GM21447 (cell line): Measurements from ENCODE around the gene STK11.

Experiments
- ATAC-seq: cut with Tn5 transposase; IDR thresholded peaks from one replicate; pipeline ENCODE4 v1.9.1; 2021; ENCODE audit not compliant: unreplicated experiment

STK11 gene

DNA sequence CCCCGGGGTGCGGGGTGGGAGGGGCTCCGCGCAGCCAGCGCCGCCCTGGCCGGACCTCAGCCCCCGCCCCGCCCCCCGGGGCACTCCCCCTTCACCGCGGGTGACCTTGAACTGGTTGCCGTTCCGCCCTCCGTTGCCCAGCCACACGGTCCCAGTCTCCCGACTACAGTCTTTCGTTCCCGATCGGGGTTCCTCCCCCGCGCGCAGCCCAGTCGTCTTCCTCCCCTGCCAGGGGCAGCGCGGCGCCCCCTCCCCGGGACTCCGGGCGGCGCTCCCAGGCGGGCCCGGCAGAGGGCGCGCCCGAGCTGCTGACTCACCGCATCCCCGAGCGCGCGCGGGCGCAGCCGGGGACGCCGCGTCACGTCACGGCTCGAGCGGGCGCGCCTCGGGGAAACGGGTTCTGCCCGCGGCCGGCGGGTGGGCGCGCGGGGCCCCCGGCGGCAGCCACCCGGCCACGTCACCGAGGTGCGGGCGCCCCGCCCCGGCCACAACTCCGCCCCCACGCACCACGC, 43.3 kb downstream of the STK11 start:
- ATAC-seq, result peak; percentile 15

GRCh38 chr19:1249298-1249989, 43.9 kb downstream of the STK11 start:
- ATAC-seq, result peak; percentile 38

DNA sequence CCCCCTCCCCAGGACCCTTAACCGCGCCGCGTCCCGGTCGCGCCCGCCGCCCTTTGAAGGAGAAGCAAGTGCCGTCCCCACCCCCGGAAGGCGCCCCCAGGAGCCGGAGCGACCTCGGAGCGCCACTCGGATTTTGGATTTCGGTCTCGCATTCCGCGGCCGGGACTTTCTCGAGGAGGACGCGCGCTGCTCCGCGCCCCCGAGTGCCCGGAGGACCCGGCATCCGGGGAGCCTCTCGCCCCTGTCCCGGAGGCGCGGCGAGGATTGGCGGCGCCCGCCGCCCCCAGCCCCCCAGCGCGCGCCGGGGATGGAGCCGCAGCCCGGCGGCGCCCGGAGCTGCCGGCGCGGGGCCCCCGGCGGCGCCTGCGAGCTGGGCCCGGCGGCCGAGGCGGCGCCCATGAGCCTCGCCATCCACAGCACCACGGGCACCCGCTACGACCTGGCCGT, 44.4 kb downstream of the STK11 start:
- no peak for ATAC-seq

- no peak for ATAC-seq
Measured at GRCh38 chr19:1250437-1251260, 45.1 kb downstream of the STK11 start.

DNA sequence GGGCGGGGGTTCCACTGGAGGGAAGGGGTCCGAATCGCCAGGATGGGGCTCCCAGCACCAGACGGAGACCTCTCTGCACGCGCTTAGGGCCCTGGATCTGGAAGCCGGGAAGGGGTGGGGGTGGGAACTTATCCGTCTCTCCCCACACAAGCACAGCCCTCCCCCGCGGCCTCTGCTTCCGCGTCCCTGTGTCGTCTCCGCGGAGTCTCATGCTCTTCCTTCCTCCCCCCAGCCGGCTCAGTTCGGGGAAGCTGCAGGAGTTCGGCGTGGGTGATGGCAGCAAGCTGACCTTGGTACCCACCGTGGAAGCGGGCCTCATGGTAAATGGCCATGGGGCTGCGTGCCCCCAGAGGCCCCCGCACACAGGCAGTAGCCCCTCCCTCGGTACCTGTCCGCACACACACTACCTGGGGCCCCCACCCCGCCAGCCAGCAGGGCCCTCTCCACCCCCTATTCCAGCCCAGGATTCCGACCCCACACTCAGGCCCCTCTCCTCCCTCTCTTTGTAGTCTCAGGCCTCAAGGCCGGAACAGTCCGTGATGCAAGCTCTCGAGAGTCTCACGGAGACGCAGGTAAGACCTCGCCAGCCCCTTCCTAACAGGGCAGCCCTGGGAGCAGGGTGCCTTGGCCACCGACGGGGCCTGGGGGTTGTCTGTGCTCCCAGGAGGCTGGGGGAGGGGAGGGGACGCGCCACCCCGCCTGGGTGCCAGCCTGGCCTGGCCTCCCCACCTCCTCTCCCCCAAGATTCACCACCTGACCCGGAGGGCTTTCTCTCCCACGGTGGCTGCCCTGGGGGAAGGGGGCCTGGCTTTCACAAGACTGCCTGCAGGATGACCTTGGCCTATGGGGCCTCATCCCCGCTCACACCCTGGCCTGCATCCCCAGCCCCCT, 46.0 kb downstream of the STK11 start:
- ATAC-seq, result no peak

DNA sequence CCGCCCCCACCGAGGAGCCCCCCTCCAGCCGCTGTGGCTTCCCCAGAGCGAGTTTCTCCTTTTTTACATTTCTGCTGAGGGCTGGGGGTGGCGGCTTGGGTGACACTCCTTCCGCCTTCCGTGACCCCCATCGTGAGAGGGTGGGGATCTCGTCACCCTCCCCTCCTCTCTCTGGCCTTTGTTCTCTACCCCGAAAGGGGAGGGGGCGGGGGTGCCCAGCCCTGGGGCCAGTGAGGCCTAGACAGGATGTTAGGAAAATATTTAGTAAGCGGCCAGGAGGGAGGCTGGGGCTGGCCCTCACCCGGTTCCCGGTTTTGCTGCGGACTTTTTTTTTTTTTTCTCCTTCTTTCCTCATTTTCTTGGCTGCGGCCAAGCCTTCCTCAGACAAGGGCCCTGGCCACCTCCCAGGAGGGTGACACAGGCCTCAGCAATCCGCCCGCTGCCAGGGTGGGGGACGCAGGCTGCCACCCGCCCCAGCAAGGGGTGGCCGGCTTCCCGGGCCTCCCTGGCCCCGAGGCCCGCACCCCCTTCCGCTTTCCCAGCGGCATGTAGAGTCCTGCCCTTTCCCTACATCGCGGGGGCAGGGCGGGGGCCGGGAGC, 46.7 kb downstream of the STK11 start:
- no peak for ATAC-seq

GRCh38 chr19:1252821-1253513, 47.4 kb downstream of the STK11 start:
- no peak for ATAC-seq

- ATAC-seq, result no peak
Measured at GRCh38 chr19:1253514-1254080, 48.0 kb downstream of the STK11 start.

GRCh38 chr19:1254081-1254527, 48.5 kb downstream of the STK11 start:
- no peak for ATAC-seq

DNA sequence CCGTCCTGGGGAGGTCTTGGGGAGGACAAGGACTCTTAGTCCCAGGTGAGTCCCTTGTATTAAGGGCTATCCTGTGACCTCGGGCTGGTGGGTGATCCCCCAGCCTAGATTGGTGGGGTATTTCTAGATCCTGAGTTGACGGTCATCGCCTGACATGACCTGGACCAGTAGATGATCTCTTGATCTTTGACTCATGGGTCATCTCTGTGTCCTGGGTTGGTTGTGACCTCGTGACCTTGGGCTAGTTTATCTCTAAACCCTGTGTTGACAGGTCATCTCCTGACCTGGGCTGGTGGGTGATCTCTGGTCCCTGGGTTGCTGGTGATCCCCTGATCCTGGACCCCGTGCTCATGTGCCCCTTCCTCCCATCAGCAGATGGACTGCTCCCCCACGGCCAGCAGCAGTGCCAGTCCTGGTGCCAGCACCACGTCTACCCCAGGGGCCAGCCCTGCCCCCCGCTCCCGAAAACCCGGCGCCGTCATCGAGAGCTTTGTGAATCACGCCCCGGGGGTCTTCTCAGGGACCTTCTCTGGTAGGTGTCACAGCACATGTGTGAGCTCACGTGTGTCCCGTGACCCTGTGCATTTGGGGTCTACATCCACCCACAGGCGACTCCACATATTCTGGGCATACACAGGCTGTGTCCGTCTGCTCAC, 49.1 kb downstream of the STK11 start:
- ATAC-seq, result no peak

DNA sequence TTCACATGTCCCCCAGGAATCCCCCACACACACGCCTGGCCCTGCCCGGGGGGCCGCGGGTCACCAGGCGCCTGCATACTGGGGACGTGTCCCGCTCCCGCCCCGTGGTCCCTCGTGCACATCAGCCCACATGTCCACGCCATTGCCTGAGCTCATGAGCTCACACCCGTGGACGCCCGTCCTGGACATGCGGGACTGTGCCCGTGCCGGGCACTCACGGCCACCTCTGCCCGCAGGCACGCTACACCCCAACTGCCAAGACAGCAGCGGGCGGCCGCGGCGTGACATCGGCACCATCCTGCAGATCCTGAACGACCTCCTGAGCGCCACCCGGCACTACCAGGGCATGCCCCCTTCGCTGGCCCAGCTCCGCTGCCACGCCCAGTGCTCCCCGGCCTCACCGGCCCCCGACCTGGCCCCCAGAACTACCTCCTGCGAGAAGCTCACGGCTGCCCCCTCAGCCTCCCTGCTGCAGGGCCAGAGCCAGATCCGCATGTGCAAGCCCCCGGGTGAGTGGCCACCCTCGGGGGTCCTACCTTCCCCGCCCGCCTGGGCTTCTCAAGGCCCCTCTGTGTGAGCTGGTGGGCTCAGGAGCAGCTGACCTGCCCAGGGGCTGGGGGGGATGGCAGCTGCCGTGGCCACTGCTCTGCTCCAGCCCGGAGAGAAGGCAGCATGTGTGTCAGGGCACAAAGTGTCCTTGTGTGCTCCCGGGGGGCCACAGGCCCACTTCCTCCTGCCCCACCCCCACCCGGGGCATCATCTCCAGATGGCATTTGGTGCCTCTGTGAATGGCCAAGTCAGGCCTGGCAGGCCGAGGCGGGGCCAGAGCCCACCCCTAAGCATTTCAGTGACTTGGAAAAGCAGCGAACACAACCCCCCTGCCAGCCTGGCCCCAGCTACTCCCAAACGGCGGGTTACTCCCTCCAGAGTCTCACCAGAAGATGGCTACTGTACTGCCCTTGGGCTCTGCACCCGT, 49.9 kb downstream of the STK11 start:
- ATAC-seq, result no peak

DNA sequence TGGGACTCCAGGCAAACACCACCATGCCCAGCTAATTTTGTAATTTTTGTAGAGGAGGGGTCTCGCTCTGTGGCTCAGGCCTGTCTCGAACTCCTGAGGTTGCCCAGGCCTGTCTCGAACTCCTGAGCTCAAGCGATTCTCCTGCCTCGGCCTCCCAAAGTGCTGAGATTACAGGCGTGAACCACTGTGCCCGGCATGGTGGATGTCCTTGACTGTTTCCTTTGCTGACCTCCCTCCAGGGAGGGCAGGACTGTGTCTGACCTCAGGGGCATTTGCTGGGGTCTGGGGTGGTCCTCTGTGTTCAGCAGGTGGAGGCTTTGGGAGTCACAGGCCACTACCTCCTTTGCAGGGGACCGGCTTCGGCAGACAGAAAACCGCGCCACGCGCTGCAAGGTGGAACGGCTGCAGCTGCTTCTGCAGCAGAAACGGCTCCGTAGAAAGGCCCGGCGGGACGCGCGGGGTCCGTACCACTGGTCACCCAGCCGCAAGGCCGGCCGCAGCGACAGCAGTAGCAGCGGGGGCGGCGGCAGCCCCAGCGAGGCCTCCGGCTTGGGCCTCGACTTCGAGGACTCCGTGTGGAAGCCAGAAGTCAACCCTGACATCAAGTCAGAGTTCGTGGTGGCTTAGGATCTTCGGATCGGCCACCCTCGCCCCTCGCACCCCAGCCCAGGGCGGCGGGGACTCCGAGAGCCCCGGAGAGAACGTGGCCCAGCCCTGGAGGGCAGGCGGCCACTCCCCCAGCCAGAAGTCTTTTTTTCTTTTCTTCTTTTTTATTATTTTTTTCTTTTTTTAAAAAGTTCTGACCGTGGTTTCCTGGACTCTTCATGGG, 51.3 kb downstream of the STK11 start:
- no peak for ATAC-seq

GRCh38 chr19:1257475-1258162, 52.0 kb downstream of the STK11 start:
- no peak for ATAC-seq

- ATAC-seq, result no peak
Measured at GRCh38 chr19:1258163-1258492, 52.5 kb downstream of the STK11 start.

- no peak for ATAC-seq
Measured at GRCh38 chr19:1258707-1259205, 53.2 kb downstream of the STK11 start.

GRCh38 chr19:1259206-1259875, 53.8 kb downstream of the STK11 start:
- peak; percentile 25 for ATAC-seq
